CD14-positive monocyte (primary cell): ENCODE data around the gene CTNNA2. TPM values are rescaled to one million over a fixed set of nuclear protein-coding genes. Genes with fewer than 3 reads are reported as not detected.

Source experiments
- DNase-seq, 3 donors: peaks; one replicate each; pipeline ENCODE4 v3.0.0-alpha.2; 2011 to 2022
- H2AFZ ChIP-seq: 2 replicates; pipeline ENCODE4 v1.6.0; 2012; ENCODE audit warnings: mild to moderate bottlenecking, low read depth, low read length, inconsistent platforms; ENCODE audit not compliant: insufficient read depth, poor library complexity, severe bottlenecking
- H3K27ac ChIP-seq, 2 donors: 1 replicate in 1 of 2; 2 replicates in 1 of 2; pipeline ENCODE4 v1.5.1; 2012 to 2013; ENCODE audit warnings: low read length in 2 of 2, control low read depth in 1 of 2, inconsistent platforms in 1 of 2, low read depth in 1 of 2, mild to moderate bottlenecking in 1 of 2
- H3K27me3 ChIP-seq, 2 donors: one replicate each; pipeline versions ENCODE4 v1.6.0 to v1.6.1; 2011 to 2013; ENCODE audit warnings: low read length in 2 of 2; ENCODE audit not compliant: control insufficient read depth in 2 of 2, insufficient read depth in 2 of 2
- H3K36me3 ChIP-seq, 2 donors: replicated peaks in 1 of 2; 1 replicate in 1 of 2; 2 replicates in 1 of 2; pipeline versions ENCODE4 v1.5.1 to v1.6.1; 2012 to 2013; ENCODE audit warnings: low read length in 2 of 2, control low read depth in 1 of 2, inconsistent platforms in 1 of 2, mild to moderate bottlenecking in 1 of 2; ENCODE audit not compliant: insufficient read depth in 2 of 2, control insufficient read depth in 1 of 2
- H3K4me1 ChIP-seq, 2 donors: 1 replicate in 1 of 2; 2 replicates in 1 of 2; pipeline versions ENCODE4 v1.5.1 to v1.6.1; 2012 to 2013; ENCODE audit warnings: low read length in 2 of 2, control low read depth in 1 of 2, inconsistent platforms in 1 of 2, mild to moderate bottlenecking in 1 of 2, moderate library complexity in 1 of 2; ENCODE audit not compliant: insufficient read depth in 2 of 2, control insufficient read depth in 1 of 2
- H3K4me2 ChIP-seq: replicated peaks from 2 replicates; pipeline ENCODE3; 2012; ENCODE audit warnings: low read length, moderate library complexity, mild to moderate bottlenecking; ENCODE audit not compliant: poor library complexity, severe bottlenecking; ENCODE audit errors: extremely low read depth
- H3K4me3 ChIP-seq, 3 experiments: fragments of 200-600 bp in 1 of 3; sonication (generic) in 1 of 3; replicated peaks in 1 of 3; 1 replicate in 2 of 3; 2 replicates in 1 of 3; pipeline ENCODE4 v1.5.1; 2011 to 2013; ENCODE audit warnings: low read length in 3 of 3, mild to moderate bottlenecking in 3 of 3, control low read depth in 2 of 3, low read depth in 2 of 3, inconsistent platforms in 1 of 3, moderate library complexity in 1 of 3
- H3K79me2 ChIP-seq: 2 replicates; pipeline ENCODE4 v1.6.0; 2012; ENCODE audit warnings: mild to moderate bottlenecking, control low read depth, inconsistent platforms, low read length, moderate library complexity; ENCODE audit not compliant: insufficient read depth
- H3K9ac ChIP-seq: 2 replicates; pipeline ENCODE4 v1.6.0; 2017; ENCODE audit warnings: low read length, mild to moderate bottlenecking; ENCODE audit not compliant: insufficient read depth, poor library complexity, severe bottlenecking
- H3K9me3 ChIP-seq, 2 donors: replicated peaks in 1 of 2; 1 replicate in 1 of 2; 2 replicates in 1 of 2; pipeline versions ENCODE4 v1.5.1 to v1.6.1; 2012 to 2013; ENCODE audit warnings: low read length in 2 of 2, control low read depth in 1 of 2; ENCODE audit not compliant: control insufficient read depth in 1 of 2, insufficient read depth in 1 of 2
- H4K20me1 ChIP-seq: 2 replicates; pipeline ENCODE4 v1.6.0; 2012; ENCODE audit warnings: mild to moderate bottlenecking, low read length, control low read depth, moderate library complexity; ENCODE audit not compliant: insufficient read depth
- H3K27ac Mint-ChIP-seq, 7 donors: one replicate each; pipeline ENCODE4 v1.8.0; 2020; ENCODE audit warnings: mild to moderate bottlenecking in 7 of 7, mixed read lengths in 7 of 7, moderate library complexity in 6 of 7, inconsistent platforms in 2 of 7
- H3K27me3 Mint-ChIP-seq, 3 donors: one replicate each; pipeline ENCODE4 v1.8.0; 2021 to 2022; ENCODE audit warnings: low read depth in 3 of 3, mild to moderate bottlenecking in 3 of 3, mixed read lengths in 3 of 3, moderate library complexity in 3 of 3, inconsistent platforms in 1 of 3
- H3K36me3 Mint-ChIP-seq, 2 donors: one replicate each; pipeline ENCODE4 v1.8.0; 2020; ENCODE audit warnings: mixed read lengths in 2 of 2, inconsistent platforms in 1 of 2, mild to moderate bottlenecking in 1 of 2
- H3K4me1 Mint-ChIP-seq: one replicate; pipeline ENCODE4 v1.8.0; 2020; ENCODE audit warnings: mild to moderate bottlenecking, mixed read lengths
- H3K4me3 Mint-ChIP-seq, 2 donors: one replicate each; pipeline ENCODE4 v1.8.0; 2020; ENCODE audit warnings: mild to moderate bottlenecking in 2 of 2, mixed read lengths in 2 of 2, moderate library complexity in 1 of 2
- H3K9me3 Mint-ChIP-seq, 7 donors: one replicate each; pipeline ENCODE4 v1.8.0; 2020 to 2022; ENCODE audit warnings: mixed read lengths in 7 of 7, mild to moderate bottlenecking in 6 of 7, moderate library complexity in 6 of 7, inconsistent platforms in 2 of 7
- WGBS: methylation state at CpG from one replicate; pipeline ENCODE4 v1.1.5; 2013; ENCODE audit warnings: missing lambda C conversion rate; ENCODE audit not compliant: insufficient coverage; 5-methylcytosine and 5-hydroxymethylcytosine counted together
- intact Hi-C, 2 donors: fragments of 100-400 bp; cut with micrococcal nuclease; formaldehyde crosslinking; loops; one replicate each; pipeline versions ENCODE4 v1.15.0 to v1.15.1; 2023
- polyA plus RNA-seq, 3 donors: library from polyadenylated mRNA; depleted of rRNA in 1 of 3; unstranded in 2 of 3; stranded (reverse) in 1 of 3; fragments of 300-500 nt in 2 of 3; fragments of >200 nt in 1 of 3; fragmentation: Illumina TruSeq in 2 of 3; gene quantifications; 1 replicate in 2 of 3; 2 replicates in 1 of 3; pipeline ENCODE4 v1.2.3, GENCODE V29; 2012 to 2021
- TF ChIP-seq, protein P1 (sequence below): fragments of 200-600 bp; IDR thresholded peaks from one replicate; pipeline ENCODE4 v1.8.0; 2022; ENCODE audit warnings: antibody characterized with exemption, mild to moderate bottlenecking

Gene CTNNA2
- polyA plus RNA-seq, 3 donors = not detected

DNA sequence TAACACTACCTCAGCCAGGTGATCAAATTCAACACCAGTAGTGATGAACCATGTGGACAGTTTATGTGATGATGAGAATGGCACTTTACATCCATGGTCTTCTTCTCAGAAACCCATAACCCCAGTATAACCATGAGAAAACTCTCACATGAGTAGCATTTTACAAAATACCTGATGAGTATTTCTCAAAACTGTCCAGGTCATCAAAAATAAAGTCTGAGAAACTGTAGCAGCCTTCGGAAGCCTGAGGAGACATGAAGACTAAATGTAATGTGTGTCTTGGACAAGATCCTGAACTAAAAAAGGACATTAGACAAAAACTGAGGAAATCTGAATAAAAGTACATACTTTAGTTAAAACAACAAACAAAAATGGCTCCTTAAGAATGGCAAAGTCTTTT is 108.9 kb downstream of the CTNNA2 start:
- Histone ChIP-seq H3K27ac (no peak overlapping the region), H3K27me3 (no peaks in the 10 kb centered on the region), H3K4me1 (no peaks in the 10 kb centered on the region), H4K20me1 (no peaks in the 10 kb centered on the region), H3K4me2 (no peak overlapping the region), H3K9ac (no peak overlapping the region), H3K79me2 (no peaks in the 10 kb centered on the region), H3K4me3 (no peak overlapping the region), H2AFZ (no peak overlapping the region), H3K9me3 (peaks cover 0 to 4% of the 10 kb centered on the region in 2 donors), H3K36me3 (no peaks in the 10 kb centered on the region)
- Mint-ChIP-seq H3K27me3 (peaks cover 0 to 2% (median 0%) of the 10 kb centered on the region in 3 donors), H3K4me3 (no peak overlapping the region), H3K4me1 (no peaks in the 10 kb centered on the region), H3K27ac (no peak overlapping the region), H3K36me3 (no peaks in the 10 kb centered on the region), H3K9me3 (peaks cover 0 to 16% (median 4%) of the 10 kb centered on the region in 7 donors)
- no peak for DNase-seq
- no CpG with 5 or more reads among the region's 1 CpG for WGBS
- TF ChIP-seq, protein P1, sequence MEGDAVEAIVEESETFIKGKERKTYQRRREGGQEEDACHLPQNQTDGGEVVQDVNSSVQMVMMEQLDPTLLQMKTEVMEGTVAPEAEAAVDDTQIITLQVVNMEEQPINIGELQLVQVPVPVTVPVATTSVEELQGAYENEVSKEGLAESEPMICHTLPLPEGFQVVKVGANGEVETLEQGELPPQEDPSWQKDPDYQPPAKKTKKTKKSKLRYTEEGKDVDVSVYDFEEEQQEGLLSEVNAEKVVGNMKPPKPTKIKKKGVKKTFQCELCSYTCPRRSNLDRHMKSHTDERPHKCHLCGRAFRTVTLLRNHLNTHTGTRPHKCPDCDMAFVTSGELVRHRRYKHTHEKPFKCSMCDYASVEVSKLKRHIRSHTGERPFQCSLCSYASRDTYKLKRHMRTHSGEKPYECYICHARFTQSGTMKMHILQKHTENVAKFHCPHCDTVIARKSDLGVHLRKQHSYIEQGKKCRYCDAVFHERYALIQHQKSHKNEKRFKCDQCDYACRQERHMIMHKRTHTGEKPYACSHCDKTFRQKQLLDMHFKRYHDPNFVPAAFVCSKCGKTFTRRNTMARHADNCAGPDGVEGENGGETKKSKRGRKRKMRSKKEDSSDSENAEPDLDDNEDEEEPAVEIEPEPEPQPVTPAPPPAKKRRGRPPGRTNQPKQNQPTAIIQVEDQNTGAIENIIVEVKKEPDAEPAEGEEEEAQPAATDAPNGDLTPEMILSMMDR = no peak
- intact Hi-C loops = no loop called here

DNA sequence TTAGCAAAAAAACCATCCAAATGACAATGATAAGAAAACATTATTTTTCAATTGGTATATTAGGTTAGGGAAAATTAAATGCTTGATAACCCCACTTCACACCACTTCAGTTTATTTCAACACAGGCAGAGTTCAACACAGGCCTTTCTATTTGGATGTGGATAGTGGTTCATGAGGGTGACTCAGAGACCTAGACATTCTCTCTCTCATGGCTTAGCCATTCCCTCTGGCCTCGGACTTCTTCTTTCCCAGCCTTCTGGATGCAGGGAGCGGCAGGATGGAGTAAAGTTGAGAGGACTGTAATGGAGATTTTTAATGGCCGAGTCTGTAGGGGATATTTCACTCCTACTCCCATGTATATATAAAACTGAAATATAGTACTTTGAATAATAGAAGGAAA is 109.7 kb downstream of the CTNNA2 start:
- peaks cover 0 to 2% (median 0%) of the 10 kb centered on the region in 3 donors for H3K27me3 Mint-ChIP-seq
- peaks cover 0 to 16% (median 4%) of the 10 kb centered on the region in 7 donors for H3K9me3 Mint-ChIP-seq
- H3K27ac Mint-ChIP-seq = no peak overlapping the region
- Histone ChIP-seq H3K79me2 (no peaks in the 10 kb centered on the region), H4K20me1 (no peaks in the 10 kb centered on the region), H3K4me3 (no peak overlapping the region), H3K4me2 (no peak overlapping the region), H3K27me3 (no peaks in the 10 kb centered on the region), H2AFZ (no peak overlapping the region), H3K36me3 (no peaks in the 10 kb centered on the region), H3K27ac (no peak overlapping the region), H3K9me3 (peaks cover 0 to 4% of the 10 kb centered on the region in 2 donors), H3K9ac (no peak overlapping the region), H3K4me1 (no peaks in the 10 kb centered on the region)
- TF ChIP-seq, protein P1 = no peak
- no peak for DNase-seq
- H3K4me1 Mint-ChIP-seq = no peaks in the 10 kb centered on the region
- H3K36me3 Mint-ChIP-seq = no peaks in the 10 kb centered on the region
- H3K4me3 Mint-ChIP-seq = no peak overlapping the region
- WGBS = no CpG with 5 or more reads among the region's 3 CpGs
- intact Hi-C loops = no loop called here
